ENCODE measurements around the gene WDR33. TPM values are rescaled to one million over a fixed set of nuclear protein-coding genes. Genes with fewer than 3 reads are reported as not detected.
A peak's percentile ranks its signal among the peaks of the same experiment; 100 is the strongest.

Gene WDR33
- total and polyA plus RNA-seq, 9 of the 15 experiments (the other 6 are each of a cell fraction or from before 2014, with no cell fraction given), result 24.2 to 57.4 (median 38.4) TPM

DNA sequence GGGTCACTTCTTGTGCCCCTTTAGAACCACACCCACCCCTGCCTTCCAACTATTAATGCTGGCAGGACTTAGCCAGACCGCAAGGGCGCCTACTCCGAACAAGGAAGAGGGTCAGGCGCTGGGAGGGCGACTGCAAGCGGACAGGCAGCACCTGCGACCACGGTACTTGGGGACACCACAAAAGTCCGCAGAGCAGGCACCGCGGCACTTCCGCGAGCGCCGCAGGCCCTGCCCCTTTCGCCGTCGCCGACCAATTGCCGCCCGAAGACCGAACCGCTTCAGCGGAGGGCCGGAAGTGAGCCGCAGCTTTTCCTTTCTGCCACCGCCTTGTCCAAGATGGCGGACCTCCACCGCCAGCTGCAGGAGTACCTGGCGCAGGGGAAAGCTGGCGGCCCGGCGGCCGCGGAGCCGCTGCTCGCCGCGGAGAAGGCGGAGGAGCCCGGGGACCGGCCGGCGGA, 109.7 kb downstream of the WDR33 start, which contains the start of gene SFT2D3 (continued):
- TF ChIP-seq CHCHD3 (CRISPR knock-in tag; IDR thresholded peaks at IDR 0.05) (0 out of 2 replicates have a peak, but pooled peaks have one; percentile 3), UBTF (IDR thresholded peaks at IDR 0.05; ENCODE audit: borderline replicate concordance in 1 of 2, low read depth in 2 of 2, low read length in 2 of 2) (peak in 1 of 2 experiments; percentile 56; a peak in 1 of 4 replicates), ZMIZ1 (IDR thresholded peaks at IDR 0.05; ENCODE audit: low read depth in 2 of 2, low read length in 2 of 2) (0 out of 4 replicates have a peak, but pooled peaks of 1 of the 2 experiments have one; percentile 19), CTBP1 (IDR thresholded peaks at IDR 0.05; ENCODE audit: borderline replicate concordance) (peak; percentile 40; the same call in 1 of the 2 replicates), RBFOX2 (IDR thresholded peaks at IDR 0.05; ENCODE audit: low read depth, low read length) (peak; percentile 95), MAZ (CRISPR knock-in tag; conservative IDR thresholded peaks at IDR 0.05 in 1 of 2, IDR thresholded peaks at IDR 0.05 in 1 of 2) (peak; percentile 48 to 51; a peak in 3 of 4 replicates), GTF2A2 (tag; IDR thresholded peaks at IDR 0.05) (0 out of 2 replicates have a peak, but pooled peaks have one; percentile 35), TBP (optimal IDR thresholded peaks at IDR 0.05; ENCODE audit: low read depth, low read length) (peak; percentile 96), ZBTB43 (CRISPR knock-in tag; IDR thresholded peaks at IDR 0.05) (0 out of 2 replicates have a peak, but pooled peaks have one; percentile 20), E2F8 (IDR thresholded peaks at IDR 0.05; ENCODE audit: low read depth, partially characterized antibody) (peak; percentile 22), HNRNPL (IDR thresholded peaks at IDR 0.05; ENCODE audit: low read depth, low read length) (peak; percentile 73; the same call in 1 of the 2 replicates), CHD1 (IDR thresholded peaks at IDR 0.05; ENCODE audit: low read length) (peak; percentile 40), JUND (IDR thresholded peaks at IDR 0.05; ENCODE audit: borderline replicate concordance, low read depth, low read length) (0 out of 2 replicates have a peak, but pooled peaks have one; percentile 21), JUND (tag; IDR thresholded peaks at IDR 0.05; ENCODE audit: borderline replicate concordance, low read depth, low read length) (no peak; the same call in 2 of the 3 replicates)
- TF ChIP-seq, protein P1, sequence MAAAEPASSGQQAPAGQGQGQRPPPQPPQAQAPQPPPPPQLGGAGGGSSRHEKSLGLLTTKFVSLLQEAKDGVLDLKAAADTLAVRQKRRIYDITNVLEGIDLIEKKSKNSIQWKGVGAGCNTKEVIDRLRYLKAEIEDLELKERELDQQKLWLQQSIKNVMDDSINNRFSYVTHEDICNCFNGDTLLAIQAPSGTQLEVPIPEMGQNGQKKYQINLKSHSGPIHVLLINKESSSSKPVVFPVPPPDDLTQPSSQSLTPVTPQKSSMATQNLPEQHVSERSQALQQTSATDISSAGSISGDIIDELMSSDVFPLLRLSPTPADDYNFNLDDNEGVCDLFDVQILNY (CRISPR knock-in tag; IDR thresholded peaks at IDR 0.05), result 0 out of 2 replicates have a peak, but pooled peaks have one; percentile 2
